Heart left ventricle (tissue), 13 donors: ENCODE measurements around the gene RERG.

Experiments used
- POLR2A ChIP-seq, 2 donors: fragments of 450-650 bp; IDR thresholded peaks; one replicate each; pipeline ENCODE4 v1.6.1; 2017; ENCODE audit warnings: antibody characterized with exemption in 2 of 2, mild to moderate bottlenecking in 2 of 2, moderate library complexity in 2 of 2
- TF ChIP-seq, protein P1 (sequence below), 12 donors: fragments of 200-600 bp; sonication (generic) in 4 of 12; IDR thresholded peaks; one replicate each; pipeline versions ENCODE4 v1.5.0 to v1.8.0; 2018 to 2022; ENCODE audit warnings: antibody characterized with exemption in 12 of 12, mild to moderate bottlenecking in 5 of 12
- donor health status: ischemic (EF 13 %, LVEDD 7.1; RV severe dilation, severe dysfunction).
- donor health status: DM: no; HTN: yes; CAD: no.
- donor health status: DM: no; HTN: no; CAD: no.
- donor health status: ischemic (EF 25% LVEDD 6.9; RV normal size, moderate dysfunction).
- donor health status: ischemic (EF 25% LVEDD 5.7; RV mildly dilated, moderate dysfunction).
- donor health status: ischemic (EF 35%, LVEDD 5.7; RV mildly dilated, moderate dysfunction).
- donor health status: nonischemic (EF 11% LVEDD 7.7; RV severe dilation, severe dysfunction).
- donor health status: DM: yes; HTN: yes; CAD: no.
- donor health status: PGD.
- donor health status: ischemic (EF 29% LVEDD 5.4; RV normal size, mild dysfunction).
- donor health status: nonischemic (EF 23%, LVEDD 6.1; RV moderate dilation, normal function).

DNA sequence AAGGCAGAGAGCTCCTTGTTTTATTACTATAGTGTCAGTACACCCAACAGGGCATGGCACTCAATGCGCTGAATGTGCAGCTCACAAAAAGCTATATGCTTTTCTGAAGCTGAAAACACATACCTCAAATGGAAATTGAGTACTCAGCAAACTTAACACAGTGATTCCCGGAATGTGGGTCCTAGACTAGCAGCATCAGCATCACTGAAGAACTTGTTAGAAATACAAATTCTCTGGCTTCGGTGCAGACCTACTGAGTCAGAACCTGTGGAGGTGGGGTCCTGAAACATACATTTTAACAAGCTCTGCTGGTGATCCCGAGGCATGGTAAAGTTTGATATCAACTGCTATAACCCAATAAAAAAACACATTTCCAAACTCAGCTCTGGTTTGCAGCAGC lies 14.9 kb downstream of the RERG start:
- TF ChIP-seq, protein P1, sequence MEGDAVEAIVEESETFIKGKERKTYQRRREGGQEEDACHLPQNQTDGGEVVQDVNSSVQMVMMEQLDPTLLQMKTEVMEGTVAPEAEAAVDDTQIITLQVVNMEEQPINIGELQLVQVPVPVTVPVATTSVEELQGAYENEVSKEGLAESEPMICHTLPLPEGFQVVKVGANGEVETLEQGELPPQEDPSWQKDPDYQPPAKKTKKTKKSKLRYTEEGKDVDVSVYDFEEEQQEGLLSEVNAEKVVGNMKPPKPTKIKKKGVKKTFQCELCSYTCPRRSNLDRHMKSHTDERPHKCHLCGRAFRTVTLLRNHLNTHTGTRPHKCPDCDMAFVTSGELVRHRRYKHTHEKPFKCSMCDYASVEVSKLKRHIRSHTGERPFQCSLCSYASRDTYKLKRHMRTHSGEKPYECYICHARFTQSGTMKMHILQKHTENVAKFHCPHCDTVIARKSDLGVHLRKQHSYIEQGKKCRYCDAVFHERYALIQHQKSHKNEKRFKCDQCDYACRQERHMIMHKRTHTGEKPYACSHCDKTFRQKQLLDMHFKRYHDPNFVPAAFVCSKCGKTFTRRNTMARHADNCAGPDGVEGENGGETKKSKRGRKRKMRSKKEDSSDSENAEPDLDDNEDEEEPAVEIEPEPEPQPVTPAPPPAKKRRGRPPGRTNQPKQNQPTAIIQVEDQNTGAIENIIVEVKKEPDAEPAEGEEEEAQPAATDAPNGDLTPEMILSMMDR (IDR thresholded peaks at IDR 0.05) = no peak
- no peak for TF ChIP-seq POLR2A (IDR thresholded peaks at IDR 0.05)
